Ishikawa (cell line): Measurements from ENCODE around the gene DSTN.

ENCODE experiments used
- CEBPB ChIP-seq: IDR thresholded peaks from 2 replicates; pipeline ENCODE4 v1.6.1; 2012
- TAF1 ChIP-seq: IDR thresholded peaks from 2 replicates; pipeline ENCODE4 v1.6.1; 2012; ENCODE audit warnings: low read depth, mild to moderate bottlenecking

GRCh38 chr20:17565169-17565845 lies 4.6 kb upstream of the DSTN start:
- TF ChIP-seq TAF1: no peak
- TF ChIP-seq CEBPB: no peak
